Body of pancreas (tissue), 4 donors: ENCODE results near the gene PTPN14. TPM values are rescaled to one million over a fixed set of nuclear protein-coding genes. Genes with fewer than 3 reads are reported as not detected.
"Not testable (repeated sequence)": the region's sequence is repeated elsewhere in the genome, so short reads cannot be mapped to it uniquely, and the experiment has no call there.

Source experiments
- ATAC-seq: fragments of 150-250 bp; one replicate; pipeline ENCODE4 v1.9.1; 2016
- DNase-seq, 4 donors: peaks; one replicate each; pipeline ENCODE4 v3.0.0-alpha.2; 2019
- H3K27ac ChIP-seq, 4 donors: fragments of 200-600 bp; sonication (generic); 1 replicate in 3 of 4; 2 replicates in 1 of 4; pipeline versions ENCODE4 v1.5.1 to v1.6.1; 2016 to 2019; ENCODE audit warnings: mild to moderate bottlenecking in 1 of 4, mixed read lengths in 1 of 4, moderate library complexity in 1 of 4
- H3K27me3 ChIP-seq, 2 donors: fragments of 200-600 bp; sonication (generic); one replicate each; pipeline ENCODE4 v1.6.0; 2016; ENCODE audit warnings: mild to moderate bottlenecking in 1 of 2
- H3K36me3 ChIP-seq, 2 donors: fragments of 200-600 bp; sonication (generic); replicated peaks in 1 of 2; 2 replicates each; pipeline ENCODE4 v1.5.1; 2016; ENCODE audit warnings: low read depth in 2 of 2; ENCODE audit not compliant: insufficient read depth in 1 of 2
- H3K4me1 ChIP-seq: fragments of 200-600 bp; sonication (generic); one replicate; pipeline ENCODE4 v1.6.0; 2016
- H3K4me3 ChIP-seq, 2 donors: fragments of 200-600 bp; sonication (generic); 1 replicate in 1 of 2; 2 replicates in 1 of 2; pipeline ENCODE4 v1.5.1; 2016 to 2019
- H3K9me3 ChIP-seq, 3 donors: fragments of 200-600 bp; sonication (generic); 1 replicate in 2 of 3; 2 replicates in 1 of 3; pipeline ENCODE4 v1.5.1; 2016
- CTCF ChIP-seq, 7 experiments: fragments of 450-650 bp in 4 of 7; fragments of 200-600 bp in 3 of 7; sonication (generic) in 3 of 7; IDR thresholded peaks; one replicate each; pipeline ENCODE4 v1.5.1; 2016 to 2019; ENCODE audit warnings: antibody characterized with exemption in 7 of 7
- POLR2A ChIP-seq, 3 donors: fragments of 450-650 bp; IDR thresholded peaks; one replicate each; pipeline ENCODE4 v1.6.1; 2016; ENCODE audit warnings: antibody characterized with exemption in 3 of 3, mild to moderate bottlenecking in 2 of 3
- WGBS, 2 donors: methylation state at CpG; one replicate each; pipeline ENCODE4 v1.1.5; 2017; 5-methylcytosine and 5-hydroxymethylcytosine counted together
- intact Hi-C: fragments of 100-400 bp; cut with DNase I; formaldehyde crosslinking; loops from one replicate; pipeline ENCODE4 v1.15.1; 2023
- total RNA-seq, 2 donors: library from RNA; depleted of rRNA; stranded (reverse); fragments of >200 nt; gene quantifications; one replicate each; pipeline ENCODE4 v1.1.0, GENCODE V29; 2016

The PTPN14 gene
- total RNA-seq, 2 donors from 2014 or later = 10.5 to 18.7 TPM

GRCh38 chr1:214524824-214525223 lies 26.6 kb downstream of the PTPN14 start:
- Histone ChIP-seq H3K9me3 (no peaks in the 10 kb centered on the region), H3K4me1 (no peaks in the 10 kb centered on the region), H3K27me3 (no peaks in the 10 kb centered on the region), H3K36me3 (no peaks in the 10 kb centered on the region), H3K4me3 (no peak overlapping the region), H3K27ac (no peak overlapping the region)
- WGBS, 2 donors = 62 to 64% methylated on average over 2 of the region's 2 CpGs
- DNase-seq (no peak), ATAC-seq (no peak)
- TF ChIP-seq POLR2A (IDR thresholded peaks at IDR 0.05) = no peak
- no peak for TF ChIP-seq CTCF (IDR thresholded peaks at IDR 0.05)
- intact Hi-C loops = no loop called here

- no peak for DNase-seq
- Histone ChIP-seq H3K27ac (no peak overlapping the region), H3K4me3 (no peak overlapping the region), H3K4me1 (no peaks in the 10 kb centered on the region), H3K36me3 (no peaks in the 10 kb centered on the region), H3K27me3 (no peaks in the 10 kb centered on the region), H3K9me3 (no peaks in the 10 kb centered on the region)
- no peak for ATAC-seq
- intact Hi-C loops = no loop called here
- WGBS, 2 donors = 88 to 91% methylated on average over 8 of the region's 8 CpGs
- no peak for TF ChIP-seq POLR2A (IDR thresholded peaks at IDR 0.05)
- TF ChIP-seq CTCF (IDR thresholded peaks at IDR 0.05) = no peak
Measured at GRCh38 chr1:214523124-214523824, 28.1 kb downstream of the PTPN14 start.

- H3K36me3 ChIP-seq, H3K27ac ChIP-seq, H3K4me3 ChIP-seq, ATAC-seq, H3K27me3 ChIP-seq, H3K9me3 ChIP-seq, DNase-seq, intact Hi-C loops: not testable (repeated sequence)
- 96% methylated on average over 9 of the region's 9 CpGs for WGBS, 2 donors
- peaks cover 11% of the 10 kb centered on the region for H3K4me1 ChIP-seq
Measured at GRCh38 chr1:214521458-214521857, 29.9 kb downstream of the PTPN14 start.

GRCh38 chr1:214520544-214521165 lies 30.7 kb downstream of the PTPN14 start:
- no peak overlapping the region for H3K27ac ChIP-seq
- H3K4me1 ChIP-seq = peaks cover 19% of the 10 kb centered on the region
- DNase-seq (no peak), ATAC-seq (no peak)
- no peak overlapping the region for H3K4me3 ChIP-seq
- H3K27me3 ChIP-seq = no peaks in the 10 kb centered on the region
- no peaks in the 10 kb centered on the region for H3K9me3 ChIP-seq
- TF ChIP-seq POLR2A (IDR thresholded peaks at IDR 0.05) (no peak), CTCF (IDR thresholded peaks at IDR 0.05) (no peak)
- WGBS, 2 donors = 80 to 89% methylated on average over 3 of the region's 3 CpGs
- no peaks in the 10 kb centered on the region for H3K36me3 ChIP-seq
- intact Hi-C loops = no loop called here

- intact Hi-C loops = no loop called here
- Histone ChIP-seq H3K4me1 (peaks cover 30% of the 10 kb centered on the region), H3K36me3 (no peaks in the 10 kb centered on the region), H3K4me3 (no peak overlapping the region), H3K27ac (no peak overlapping the region), H3K9me3 (no peaks in the 10 kb centered on the region), H3K27me3 (no peaks in the 10 kb centered on the region)
- TF ChIP-seq POLR2A (IDR thresholded peaks at IDR 0.05) (no peak), CTCF (IDR thresholded peaks at IDR 0.05) (no peak)
- ATAC-seq (no peak), DNase-seq (no peak)
Measured at GRCh38 chr1:214518361-214518760, 33.0 kb downstream of the PTPN14 start.
